ENCODE data around the gene MIEF1. TPM values are rescaled to one million over a fixed set of nuclear protein-coding genes. Genes with fewer than 3 reads are reported as not detected.

The MIEF1 gene
- polyA plus RNA-seq, 3 donors = 34.6 to 36.5 (median 35.0) TPM

- no peak for DNase-seq (ENCODE audit: low read depth in 3 of 3, low spot score in 2 of 3)
Observed at GRCh38 chr22:39554151-39554550, 52.1 kb downstream of the MIEF1 start.

- DNase-seq (ENCODE audit: low read depth in 3 of 3, low spot score in 2 of 3) = no peak
Observed at GRCh38 chr22:39556970-39557841, 55.1 kb downstream of the MIEF1 start.

- no peak for DNase-seq (ENCODE audit: low read depth in 3 of 3, low spot score in 2 of 3)
Observed at GRCh38 chr22:39558254-39558727, 56.2 kb downstream of the MIEF1 start.

GRCh38 chr22:39558950-39559349 lies 56.9 kb downstream of the MIEF1 start:
- DNase-seq (ENCODE audit: low read depth in 3 of 3, low spot score in 2 of 3) = no peak

GRCh38 chr22:39559456-39560105 lies 57.5 kb downstream of the MIEF1 start:
- no peak for DNase-seq (ENCODE audit: low read depth in 3 of 3, low spot score in 2 of 3)

- no peak for DNase-seq (ENCODE audit: low read depth in 3 of 3, low spot score in 2 of 3)
Observed at GRCh38 chr22:39560127-39560526, 58.0 kb downstream of the MIEF1 start.

GRCh38 chr22:39562839-39563489 lies 60.9 kb downstream of the MIEF1 start:
- no peak for DNase-seq (ENCODE audit: low read depth in 3 of 3, low spot score in 2 of 3)

GRCh38 chr22:39563571-39564428 lies 61.7 kb downstream of the MIEF1 start:
- no peak for DNase-seq (ENCODE audit: low read depth in 3 of 3, low spot score in 2 of 3)

GRCh38 chr22:39565414-39565944 lies 63.4 kb downstream of the MIEF1 start:
- DNase-seq (ENCODE audit: low read depth in 3 of 3, low spot score in 2 of 3) = no peak

- DNase-seq (ENCODE audit: low read depth in 3 of 3, low spot score in 2 of 3) = no peak
Observed at GRCh38 chr22:39567135-39567946, 65.3 kb downstream of the MIEF1 start.

Other genes starting within 250 kb of the MIEF1 start
- gene RPL3, start 182.7 kb upstream of the MIEF1 start, polyA plus RNA-seq (ENCODE audit: insufficient read length in 3 of 3) = 1,000 to 10,000 TPM; 3,033 to 3,217 (median 3,141) TPM
- gene SYNGR1, start 152.3 kb upstream of the MIEF1 start, polyA plus RNA-seq (ENCODE audit: insufficient read length in 3 of 3) = 10 to 100 TPM; 14.7 to 18.0 (median 17.3) TPM
- 10 to 100 TPM; 23.5 to 28.8 (median 25.8) TPM for gene TAB1, start 102.5 kb upstream of the MIEF1 start, polyA plus RNA-seq (ENCODE audit: insufficient read length in 3 of 3)
- gene MGAT3, start 45.3 kb upstream of the MIEF1 start, polyA plus RNA-seq (ENCODE audit: insufficient read length in 3 of 3) = 10 to 100 TPM; 18.7 to 26.7 (median 23.8) TPM
- 100 to 1,000 TPM; 298 to 313 (median 309) TPM for gene ATF4, start 18.3 kb downstream of the MIEF1 start, polyA plus RNA-seq (ENCODE audit: insufficient read length in 3 of 3)
- 10 to 100 TPM; 42.6 to 54.2 (median 48.0) TPM for gene RPS19BP1, start 30.5 kb downstream of the MIEF1 start, polyA plus RNA-seq (ENCODE audit: insufficient read length in 3 of 3)
- under 1 TPM; 0.01 to 0.31 (median 0.04) TPM for gene CACNA1I, start 68.5 kb downstream of the MIEF1 start, polyA plus RNA-seq (ENCODE audit: insufficient read length in 3 of 3)